Fibroblast of pulmonary artery (primary cell): ENCODE results near the gene PDE4A.
A peak's percentile ranks its signal among the peaks of the same experiment; 100 is the strongest.

Experiments used
- DNase-seq: peaks from one replicate; pipeline ENCODE4 v3.0.0-alpha.2; 2010; ENCODE audit warnings: low read depth
- H3K4me3 ChIP-seq: replicated peaks from 2 replicates; pipeline ENCODE4 v1.5.1; 2011; ENCODE audit warnings: low read depth, mild to moderate bottlenecking, control low read depth, low read length, moderate library complexity
- TF ChIP-seq, protein P1 (sequence below): IDR thresholded peaks from 2 replicates; pipeline ENCODE4 v1.5.1; 2011; ENCODE audit warnings: mild to moderate bottlenecking, control low read depth, low read length, inconsistent platforms; ENCODE audit errors: missing control alignments

Gene PDE4A

DNA sequence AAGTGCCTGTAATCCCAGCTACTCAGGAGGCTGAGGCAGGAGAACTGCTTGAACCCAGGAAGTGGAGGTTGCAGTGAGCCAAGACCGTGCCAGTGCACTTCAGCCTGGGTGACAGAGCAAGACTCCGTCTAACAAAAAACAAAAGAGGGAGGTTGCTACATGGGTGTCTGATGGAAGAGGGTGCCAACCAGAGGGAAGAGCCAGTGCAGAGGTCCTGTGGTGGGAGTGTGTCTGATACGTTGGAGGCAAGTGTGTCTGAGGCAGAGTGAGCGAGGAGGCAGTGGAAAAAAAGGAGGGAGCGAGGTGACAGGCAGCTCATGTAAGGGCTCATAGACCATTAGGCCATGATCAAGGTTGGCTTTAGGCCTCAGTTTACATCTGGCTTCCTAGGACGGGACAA, 6.8 kb downstream of the PDE4A start:
- TF ChIP-seq, protein P1, sequence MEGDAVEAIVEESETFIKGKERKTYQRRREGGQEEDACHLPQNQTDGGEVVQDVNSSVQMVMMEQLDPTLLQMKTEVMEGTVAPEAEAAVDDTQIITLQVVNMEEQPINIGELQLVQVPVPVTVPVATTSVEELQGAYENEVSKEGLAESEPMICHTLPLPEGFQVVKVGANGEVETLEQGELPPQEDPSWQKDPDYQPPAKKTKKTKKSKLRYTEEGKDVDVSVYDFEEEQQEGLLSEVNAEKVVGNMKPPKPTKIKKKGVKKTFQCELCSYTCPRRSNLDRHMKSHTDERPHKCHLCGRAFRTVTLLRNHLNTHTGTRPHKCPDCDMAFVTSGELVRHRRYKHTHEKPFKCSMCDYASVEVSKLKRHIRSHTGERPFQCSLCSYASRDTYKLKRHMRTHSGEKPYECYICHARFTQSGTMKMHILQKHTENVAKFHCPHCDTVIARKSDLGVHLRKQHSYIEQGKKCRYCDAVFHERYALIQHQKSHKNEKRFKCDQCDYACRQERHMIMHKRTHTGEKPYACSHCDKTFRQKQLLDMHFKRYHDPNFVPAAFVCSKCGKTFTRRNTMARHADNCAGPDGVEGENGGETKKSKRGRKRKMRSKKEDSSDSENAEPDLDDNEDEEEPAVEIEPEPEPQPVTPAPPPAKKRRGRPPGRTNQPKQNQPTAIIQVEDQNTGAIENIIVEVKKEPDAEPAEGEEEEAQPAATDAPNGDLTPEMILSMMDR = no peak
- H3K4me3 ChIP-seq = no peak overlapping the region
- DNase-seq = no peak

DNA sequence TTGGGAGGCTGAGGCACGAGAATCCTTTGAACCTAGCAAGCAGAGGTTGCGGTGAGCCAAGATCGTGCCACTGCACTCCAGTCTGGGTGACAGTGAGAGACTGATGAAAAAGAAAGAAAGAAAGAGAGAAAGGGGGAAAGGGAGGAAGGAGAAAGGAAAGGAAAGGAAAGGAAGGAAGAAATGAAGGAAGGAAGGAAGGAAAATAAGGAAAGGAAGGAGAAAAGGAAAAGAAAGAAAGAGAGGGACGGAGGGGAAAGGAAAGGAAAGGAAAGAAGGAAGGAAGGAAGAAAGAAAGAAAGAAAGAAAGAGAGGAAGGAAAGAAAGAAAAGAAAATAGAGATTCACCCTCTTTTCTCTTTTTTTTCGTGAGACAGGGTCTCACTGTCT, 8.7 kb downstream of the PDE4A start:
- TF ChIP-seq, protein P1 = no peak
- no peak for DNase-seq
- H3K4me3 ChIP-seq = no peak overlapping the region

DNA sequence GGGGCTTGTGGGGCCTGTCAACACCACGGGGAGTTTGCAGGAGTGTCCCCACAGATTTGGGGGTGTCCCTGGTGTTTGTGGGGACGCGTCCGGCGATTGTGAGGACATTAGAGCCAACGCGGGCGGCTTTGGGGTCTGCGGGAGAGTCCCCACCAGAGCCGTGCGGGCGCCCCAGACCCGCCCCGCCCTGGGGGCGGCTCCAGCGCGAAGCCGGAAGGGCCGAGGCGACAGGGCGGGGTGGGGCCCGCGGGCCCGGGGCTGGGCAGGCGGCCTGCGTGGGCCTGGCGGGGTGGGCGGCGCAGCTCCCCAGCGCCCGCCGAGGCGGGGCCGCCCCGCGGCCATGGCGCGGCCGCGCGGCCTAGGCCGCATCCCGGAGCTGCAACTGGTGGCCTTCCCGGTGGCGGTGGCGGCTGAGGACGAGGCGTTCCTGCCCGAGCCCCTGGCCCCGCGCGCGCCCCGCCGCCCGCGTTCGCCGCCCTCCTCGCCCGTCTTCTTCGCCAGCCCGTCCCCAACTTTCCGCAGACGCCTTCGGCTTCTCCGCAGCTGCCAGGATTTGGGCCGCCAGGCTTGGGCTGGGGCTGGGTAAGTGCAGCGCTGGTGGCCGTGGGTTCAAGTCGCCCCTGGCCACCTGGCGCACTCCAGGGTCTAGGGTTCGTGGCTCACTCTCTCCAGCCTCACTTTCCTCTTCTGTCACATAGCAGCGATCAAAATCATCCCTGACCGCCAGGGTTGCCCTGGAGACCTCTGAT, 10.3 kb downstream of the PDE4A start:
- DNase-seq = peak; percentile 45
- peak overlapping the region; percentile 69 for H3K4me3 ChIP-seq
- TF ChIP-seq, protein P1 = no peak

DNA sequence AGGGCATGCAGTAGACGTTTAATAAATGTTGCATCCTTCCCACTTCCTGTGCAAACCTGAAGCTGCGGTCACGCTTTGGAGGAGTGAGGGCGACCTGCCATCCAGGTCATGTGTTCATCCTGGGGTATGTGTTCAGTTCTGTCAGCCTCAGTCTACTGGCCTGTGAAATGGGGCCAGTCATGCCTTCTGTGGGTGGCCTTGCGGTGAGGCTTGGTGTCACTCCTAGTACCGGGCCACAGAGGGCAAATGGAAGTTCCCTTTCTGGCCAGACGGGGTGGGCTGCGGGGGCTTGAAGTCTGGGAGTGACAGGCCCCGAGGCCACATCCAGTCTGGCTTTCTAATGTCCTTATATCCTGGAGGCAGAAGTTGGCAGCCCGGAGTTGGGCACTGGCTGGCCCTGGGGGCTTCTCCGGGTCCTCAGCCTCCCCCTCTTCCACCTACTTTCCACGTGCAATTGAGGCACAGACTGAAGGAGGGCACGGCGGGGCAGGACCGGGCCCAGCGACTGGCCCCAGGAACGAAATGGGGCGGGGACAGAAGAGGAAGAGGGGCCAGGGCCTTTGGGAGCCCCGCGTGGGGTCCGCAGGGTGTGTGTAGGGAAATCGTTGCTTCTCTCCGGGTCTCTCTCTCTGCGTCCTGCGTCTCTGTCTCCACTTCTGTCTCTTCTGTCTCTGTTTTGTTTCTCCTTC, 11.1 kb downstream of the PDE4A start:
- DNase-seq = no peak
- peak overlapping the region; percentile 69 for H3K4me3 ChIP-seq
- TF ChIP-seq, protein P1 = no peak

DNA sequence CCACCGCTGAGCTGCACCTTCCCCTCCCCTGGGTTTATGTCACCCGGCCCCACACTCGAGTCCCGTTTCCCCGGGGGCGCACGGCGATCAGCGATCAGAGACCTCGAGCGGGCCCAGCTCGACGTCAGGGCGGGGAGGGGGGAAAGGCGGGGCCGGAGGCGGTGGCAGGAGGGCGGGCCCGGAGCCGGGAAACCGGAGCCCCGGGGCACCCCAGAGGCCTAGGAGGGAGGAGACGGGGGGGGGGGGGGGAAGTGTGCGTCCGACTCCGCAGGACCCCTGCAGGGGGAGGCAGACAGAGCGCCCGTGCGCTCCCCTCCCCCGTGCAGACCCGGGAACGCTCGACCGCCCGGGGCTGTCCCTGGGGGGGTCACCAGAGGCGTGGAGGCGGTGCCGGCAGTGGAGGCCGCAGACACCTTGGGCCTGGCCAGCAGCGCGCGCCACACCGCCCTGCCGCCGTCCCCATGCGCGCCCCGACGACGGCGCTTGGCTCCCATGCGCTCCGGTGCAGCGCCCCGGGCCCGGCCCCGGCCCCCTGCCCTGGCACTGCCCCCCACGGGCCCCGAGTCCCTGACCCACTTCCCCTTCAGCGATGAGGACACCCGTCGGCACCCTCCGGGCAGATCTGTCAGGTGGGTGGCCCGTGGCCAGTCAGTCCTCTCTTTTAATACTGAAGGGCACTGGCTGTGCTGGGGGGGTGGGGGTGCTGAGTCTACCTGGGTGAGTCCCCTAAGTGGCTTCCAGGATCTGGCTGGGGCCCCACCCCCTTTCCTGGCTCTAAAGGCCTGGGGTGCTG, 11.8 kb downstream of the PDE4A start:
- TF ChIP-seq, protein P1 = no peak
- peak; percentile 27 for DNase-seq

DNA sequence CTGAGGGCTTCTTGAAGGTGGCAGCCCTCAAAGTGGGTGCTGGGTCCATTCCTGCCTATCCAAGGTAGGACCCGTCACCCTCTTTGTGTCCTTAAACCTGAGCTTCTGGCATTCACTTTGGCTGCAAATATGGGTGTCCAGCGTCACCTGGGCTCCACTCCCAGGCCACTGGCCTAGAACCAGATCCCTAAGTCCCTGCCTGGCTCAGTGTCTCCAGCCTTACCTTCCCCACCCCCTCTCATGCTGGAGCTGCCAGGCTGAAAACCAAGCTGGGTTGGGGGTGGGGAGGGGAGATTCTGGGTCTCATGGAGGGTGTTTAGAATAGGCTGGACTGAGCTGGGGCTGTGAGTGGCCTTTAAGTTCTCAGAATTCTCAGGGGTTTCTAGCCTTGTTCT, 12.4 kb downstream of the PDE4A start:
- DNase-seq = no peak
- TF ChIP-seq, protein P1 = no peak
- H3K4me3 ChIP-seq = peak overlapping the region; percentile 69

More for the DNA sequence above, 11.8 kb downstream of the PDE4A start:
- peak overlapping the region; percentile 69 for H3K4me3 ChIP-seq
